Endothelial cell of umbilical vein (primary cell): Measurements from ENCODE around the gene MUL1. TPM values are rescaled to one million over a fixed set of nuclear protein-coding genes. Genes with fewer than 3 reads are reported as not detected.

Source experiments
- BruUV-seq: library from RNA; stranded (reverse); fragments of 400-500 nt; replicated peaks from 2 replicates; lab custom pipeline; 2021; lab: Mats Ljungman, UMichigan
- CTCF ChIA-PET: fragments of 300-600, 350-600 bp; sonication (Branson Sonifier 250); formaldehyde crosslinking; loops from one replicate; lab custom pipeline; 2021; ENCODE audit warnings: antibody characterized with exemption, inconsistent platforms; lab: Charles Lee
- POLR2A ChIA-PET: fragments of 300-600, 350-600 bp; sonication (Branson Sonifier 250); formaldehyde crosslinking; loops from one replicate; lab custom pipeline; 2021; ENCODE audit warnings: antibody characterized with exemption, inconsistent platforms; lab: Charles Lee
- DNase-seq: peaks from one replicate; pipeline ENCODE4 v3.0.0-alpha.2; 2011; ENCODE audit warnings: low read depth, low spot score
- FAIRE-seq: peaks from 2 replicates; lab custom pipeline; 2011; peaks lifted over from hg19 to GRCh38; lab: Jason Lieb, UNC
- H2AFZ ChIP-seq: 2 replicates; pipeline ENCODE4 v1.6.0; 2012; ENCODE audit warnings: low read depth, low read length, control low read depth, inconsistent platforms
- H3K27ac ChIP-seq: 2 replicates; pipeline ENCODE4 v1.5.1; 2011; ENCODE audit warnings: low read depth, mild to moderate bottlenecking, control low read depth, low read length, moderate library complexity; ENCODE audit not compliant: insufficient read depth
- H3K27me3 ChIP-seq, 2 experiments: 2 replicates each; pipeline versions ENCODE4 v1.6.0 to v1.6.1; 2011; ENCODE audit warnings: low read length in 2 of 2, mixed read lengths in 1 of 2; ENCODE audit not compliant: control insufficient read depth in 2 of 2, insufficient read depth in 2 of 2
- H3K36me3 ChIP-seq, 2 experiments: 2 replicates in 1 of 2; 3 replicates in 1 of 2; pipeline ENCODE4 v1.5.1; 2011; ENCODE audit warnings: low read length in 2 of 2, mild to moderate bottlenecking in 1 of 2, moderate library complexity in 1 of 2; ENCODE audit not compliant: control insufficient read depth in 2 of 2, insufficient read depth in 2 of 2; ENCODE audit errors: extremely low read depth in 1 of 2
- H3K4me1 ChIP-seq: 3 replicates; pipeline ENCODE4 v1.5.1; 2011; ENCODE audit warnings: mild to moderate bottlenecking, low read length; ENCODE audit not compliant: control insufficient read depth, insufficient read depth; ENCODE audit errors: extremely low read depth
- H3K4me2 ChIP-seq: 2 replicates; pipeline ENCODE4 v1.6.1; 2011; ENCODE audit warnings: low read length, control low read depth, mixed read lengths; ENCODE audit not compliant: insufficient read depth
- H3K4me3 ChIP-seq, 3 experiments: fragments of 200-600 bp in 1 of 3; sonication (generic), shearing (Covaris generic) in 1 of 3; replicated peaks in 1 of 3; 2 replicates each; pipeline ENCODE4 v1.5.1; 2011 to 2016; ENCODE audit warnings: control low read depth in 3 of 3, low read length in 3 of 3, mild to moderate bottlenecking in 2 of 3, inconsistent platforms in 1 of 3, low read depth in 1 of 3, moderate library complexity in 1 of 3; ENCODE audit not compliant: insufficient read depth in 1 of 3
- H3K79me2 ChIP-seq: 2 replicates; pipeline ENCODE4 v1.6.0; 2012; ENCODE audit warnings: low read length, inconsistent platforms; ENCODE audit not compliant: control insufficient read depth, insufficient read depth
- H3K9ac ChIP-seq: replicated peaks from 2 replicates; pipeline ENCODE3; 2011; ENCODE audit warnings: low read length, control low read depth; ENCODE audit not compliant: insufficient read depth; ENCODE audit errors: extremely low read depth
- H3K9me1 ChIP-seq: replicated peaks from 3 replicates; pipeline ENCODE4 v1.6.0; 2011; ENCODE audit warnings: mild to moderate bottlenecking, low read length; ENCODE audit not compliant: control insufficient read depth, insufficient read depth; ENCODE audit errors: extremely low read depth
- H3K9me3 ChIP-seq: replicated peaks from 2 replicates; pipeline ENCODE4 v1.5.1; 2012; ENCODE audit warnings: low read length, inconsistent platforms; ENCODE audit not compliant: control insufficient read depth, insufficient read depth
- H4K20me1 ChIP-seq: replicated peaks from 2 replicates; pipeline ENCODE3; 2011; ENCODE audit warnings: mild to moderate bottlenecking, low read length; ENCODE audit not compliant: control insufficient read depth, insufficient read depth; ENCODE audit errors: extremely low read depth
- CTCF ChIP-seq, 2 donors: IDR thresholded peaks; 1 replicate in 1 of 2; 2 replicates in 1 of 2; pipeline ENCODE4 v1.5.1; 2011; ENCODE audit warnings: low read length in 2 of 2, mild to moderate bottlenecking in 2 of 2, moderate library complexity in 2 of 2, control low read depth in 1 of 2, inconsistent platforms in 1 of 2, low read depth in 1 of 2; ENCODE audit not compliant: insufficient read depth in 1 of 2; ENCODE audit errors: extremely low read depth in 1 of 2
- EZH2 ChIP-seq: IDR thresholded peaks from 2 replicates; pipeline ENCODE4 v1.6.1; 2012; ENCODE audit warnings: borderline replicate concordance, low read depth, mild to moderate bottlenecking, moderate library complexity, low read length, inconsistent platforms; ENCODE audit not compliant: severe bottlenecking
- FOS ChIP-seq: IDR thresholded peaks from 2 replicates; pipeline ENCODE4 v1.6.1; 2011; ENCODE audit warnings: mild to moderate bottlenecking, low read length, moderate library complexity, borderline replicate concordance; ENCODE audit not compliant: insufficient read depth
- GATA2 ChIP-seq: IDR thresholded peaks from 2 replicates; pipeline ENCODE4 v1.7.0; 2011; ENCODE audit warnings: low read depth, mild to moderate bottlenecking, moderate library complexity, mixed read lengths, low read length; ENCODE audit not compliant: insufficient read length, insufficient read depth
- JUN ChIP-seq: IDR thresholded peaks from 2 replicates; pipeline ENCODE4 v1.6.1; 2011; ENCODE audit warnings: borderline replicate concordance, low read depth; ENCODE audit not compliant: insufficient read length, insufficient read depth
- MAX ChIP-seq: IDR thresholded peaks from 2 replicates; pipeline ENCODE4 v1.6.1; 2011; ENCODE audit not compliant: insufficient read depth, insufficient read length
- MYC ChIP-seq: IDR thresholded peaks from one replicate; pipeline ENCODE4 v1.6.1; 2011; ENCODE audit warnings: mild to moderate bottlenecking, low read depth, low read length
- POLR2A ChIP-seq: IDR thresholded peaks from 2 replicates; pipeline ENCODE4 v1.6.1; 2012; ENCODE audit warnings: low read depth, mild to moderate bottlenecking, control low read depth, low read length
- POLR2AphosphoS5 ChIP-seq: IDR thresholded peaks from 2 replicates; pipeline ENCODE4 v1.6.1; 2012; ENCODE audit warnings: low read depth, mild to moderate bottlenecking, control low read depth, low read length, moderate library complexity; ENCODE audit not compliant: insufficient read depth
- dilution Hi-C: fragments of 300-500 bp; cut with MboI; formaldehyde crosslinking; loops from one replicate; pipeline ENCODE4 v1.15.0; 2019; ENCODE audit warnings: low sequenced_read_pairs; ENCODE audit not compliant: extremely low pct_ligation_motif_present
- intact Hi-C: fragments of 100-400 bp; cut with micrococcal nuclease; formaldehyde crosslinking; loops from one replicate; pipeline ENCODE4 v1.10.0; 2022
- polyA plus RNA-seq, 4 experiments: library from polyadenylated mRNA; depleted of rRNA in 3 of 4; stranded (reverse) in 3 of 4; unstranded in 1 of 4; fragments of >200 nt; gene quantifications; 2 replicates each; pipeline versions ENCODE4 v1.2.1 to v1.2.3, GENCODE V29; 2011 to 2012; ENCODE audit warnings: missing spikeins in 1 of 4
- total RNA-seq: library from RNA; stranded (reverse); gene quantifications from 2 replicates; pipeline ENCODE4 v1.2.3, GENCODE V29; 2021

Gene MUL1
- total and polyA plus RNA-seq, 2 donors (not counting 3 experiments of a cell fraction or from before 2014, with no cell fraction given), result 28.3 to 29.5 TPM

- intact Hi-C loops (loop anchor here (10.0 kb wide), 1 partner anchor 669 kb away; no protein-coding TSS in a partner anchor), dilution Hi-C loops (no loop called here)
- TF ChIP-seq JUN (no peak), POLR2AphosphoS5 (no peak), EZH2 (no peak), MAX (no peak), FOS (no peak), GATA2 (no peak), MYC (no peak), CTCF (IDR thresholded peaks at IDR 0.05; ENCODE audit: extremely low read depth in 1 of 2, insufficient read depth in 1 of 2, low read depth in 1 of 2, low read length in 2 of 2) (no peak), POLR2A (no peak)
- H3K4me3 ChIP-seq, result no peak overlapping the region
- H3K9me1 ChIP-seq, result no peaks in the 10 kb centered on the region
- H3K9ac ChIP-seq, result no peak overlapping the region
- POLR2A ChIA-PET, result no interaction called here
- no peak overlapping the region for H3K4me2 ChIP-seq
- no peaks in the 10 kb centered on the region for H3K9me3 ChIP-seq
- no peaks in the 10 kb centered on the region for H4K20me1 ChIP-seq
- no peak overlapping the region for H3K27ac ChIP-seq
- DNase-seq (no peak), FAIRE-seq (no peak)
- CTCF ChIA-PET, result interaction anchor here (0.9 to 3.7 kb wide), 6 partner anchors 9 to 669 kb away, joined by 3 to 30 read pairs (median 3); partner anchors contain the start of gene PINK1
- no peaks in the 10 kb centered on the region for H3K79me2 ChIP-seq
- H2AFZ ChIP-seq, result no peak overlapping the region
- H3K36me3 ChIP-seq, result no peaks in the 10 kb centered on the region
- H3K27me3 ChIP-seq, result peaks cover 14 to 17% of the 10 kb centered on the region in 2 experiments
- BruUV-seq, result no TSS peak
- no peaks in the 10 kb centered on the region for H3K4me1 ChIP-seq
Measured at GRCh38 chr1:20526267-20526666, 18.3 kb upstream of the MUL1 start.
